HFF-Myc (cell line): ENCODE measurements around the gene CHST11.

Experiments
- DNase-seq: peaks from one replicate; pipeline ENCODE4 v3.0.0-alpha.2; 2011; ENCODE audit warnings: low read depth; ENCODE audit errors: extremely low read depth
- H3K4me3 ChIP-seq: replicated peaks from 2 replicates; pipeline ENCODE4 v1.5.1; 2011; ENCODE audit warnings: low read depth, mild to moderate bottlenecking, control low read depth, low read length
- CTCF ChIP-seq: IDR thresholded peaks from 2 replicates; pipeline ENCODE4 v1.5.1; 2012; ENCODE audit warnings: mild to moderate bottlenecking, low read depth, low read length, control low read depth; ENCODE audit errors: missing control alignments

CHST11 gene

GRCh38 chr12:104583301-104583700, 126.6 kb downstream of the CHST11 start:
- no peak for DNase-seq
- no peak overlapping the region for H3K4me3 ChIP-seq
- TF ChIP-seq CTCF, result no peak

GRCh38 chr12:104585448-104586055, 128.8 kb downstream of the CHST11 start:
- DNase-seq, result no peak
- TF ChIP-seq CTCF, result no peak
- no peak overlapping the region for H3K4me3 ChIP-seq

- no peak for DNase-seq
- no peak overlapping the region for H3K4me3 ChIP-seq
- TF ChIP-seq CTCF, result no peak
These were observed 129.7 kb downstream of the CHST11 start for GRCh38 chr12:104586351-104586919.

- TF ChIP-seq CTCF, result no peak
- DNase-seq, result peak; percentile 80
- no peak overlapping the region for H3K4me3 ChIP-seq
These were observed 131.5 kb downstream of the CHST11 start for GRCh38 chr12:104588047-104588920.

GRCh38 chr12:104588921-104589590, 132.3 kb downstream of the CHST11 start:
- DNase-seq, result no peak
- TF ChIP-seq CTCF, result no peak
- H3K4me3 ChIP-seq, result no peak overlapping the region

GRCh38 chr12:104590022-104590421, 133.3 kb downstream of the CHST11 start:
- no peak for DNase-seq
- H3K4me3 ChIP-seq, result no peak overlapping the region
- no peak for TF ChIP-seq CTCF
